ENCODE data around the gene SRGAP3.

The SRGAP3 gene

DNA sequence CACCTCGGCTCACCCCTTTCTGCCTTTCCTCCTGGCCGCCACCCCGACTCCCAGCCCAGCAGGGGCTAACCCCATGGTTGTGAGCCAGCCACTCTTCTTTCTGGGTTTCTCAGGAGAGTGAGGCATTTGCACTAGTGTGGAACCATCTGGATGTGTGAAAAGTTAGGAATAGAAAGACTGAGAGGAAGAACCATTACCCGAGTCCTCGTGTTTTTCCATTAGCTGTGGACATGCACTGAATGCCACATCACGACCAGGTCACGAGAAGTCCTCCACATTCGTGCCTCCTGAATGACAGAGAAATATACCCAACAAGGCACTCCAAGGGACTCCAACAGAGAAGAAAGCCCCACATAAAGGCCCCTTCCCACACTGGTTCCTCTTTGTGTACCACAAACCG lies 268.1 kb downstream of the SRGAP3 start:
- no peaks in the 10 kb centered on the region for H4K20me1 ChIP-seq (ENCODE audit: insufficient read depth, low read length)

DNA sequence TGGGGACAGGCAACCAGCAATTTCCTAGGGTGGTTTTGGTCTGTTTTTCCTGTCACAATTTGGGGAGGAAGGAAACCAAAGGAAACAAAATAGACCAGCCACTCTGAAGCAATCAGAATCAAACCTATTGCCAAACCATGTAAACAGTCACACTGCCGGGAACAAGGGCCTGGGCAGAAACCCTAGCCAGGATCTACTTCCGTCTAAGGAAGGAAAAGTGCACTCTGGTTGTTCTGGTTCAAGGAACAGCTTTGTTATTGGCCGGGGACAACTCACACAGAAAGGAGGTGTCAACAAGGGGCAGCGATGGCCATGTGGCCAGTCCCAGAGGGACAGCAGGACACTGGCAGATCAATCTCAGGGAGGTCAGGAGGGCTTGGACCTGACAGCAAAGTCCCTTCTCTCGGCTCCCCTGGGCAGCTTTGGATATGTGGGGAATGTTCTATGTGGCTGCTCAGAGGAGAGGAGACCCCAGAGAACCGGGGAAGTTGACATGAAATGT lies 268.6 kb downstream of the SRGAP3 start:
- H3K9ac ChIP-seq (ENCODE audit: low read length), result no peak overlapping the region

More for the DNA sequence above, 268.1 kb downstream of the SRGAP3 start:
- Histone ChIP-seq H3K27me3 (ENCODE audit: insufficient read depth, low read length) (no peaks in the 10 kb centered on the region), H3K4me3 (ENCODE audit: low read depth, low read length, poor library complexity, severe bottlenecking) (no peak overlapping the region), H3K4me2 (ENCODE audit: low read length) (no peak overlapping the region), H2AFZ (ENCODE audit: low read length) (no peak overlapping the region), H3K9me2 (ENCODE audit: low read depth, low read length) (no peaks in the 10 kb centered on the region), H3K4me1 (ENCODE audit: insufficient read depth, low read length, severe bottlenecking) (no peaks in the 10 kb centered on the region), H3K79me2 (ENCODE audit: insufficient read depth, low read length) (no peaks in the 10 kb centered on the region), H3K27ac (ENCODE audit: low read depth, low read length, poor library complexity, severe bottlenecking) (no peak overlapping the region), H3K9me3 (ENCODE audit: low read length) (no peaks in the 10 kb centered on the region), H3K36me3 (ENCODE audit: insufficient read depth, low read length) (no peaks in the 10 kb centered on the region), H3F3A (ENCODE audit: insufficient read depth, low read length) (no peaks in the 10 kb centered on the region), H3K9ac (ENCODE audit: low read length) (no peak overlapping the region)
- TF ChIP-seq, protein P1, sequence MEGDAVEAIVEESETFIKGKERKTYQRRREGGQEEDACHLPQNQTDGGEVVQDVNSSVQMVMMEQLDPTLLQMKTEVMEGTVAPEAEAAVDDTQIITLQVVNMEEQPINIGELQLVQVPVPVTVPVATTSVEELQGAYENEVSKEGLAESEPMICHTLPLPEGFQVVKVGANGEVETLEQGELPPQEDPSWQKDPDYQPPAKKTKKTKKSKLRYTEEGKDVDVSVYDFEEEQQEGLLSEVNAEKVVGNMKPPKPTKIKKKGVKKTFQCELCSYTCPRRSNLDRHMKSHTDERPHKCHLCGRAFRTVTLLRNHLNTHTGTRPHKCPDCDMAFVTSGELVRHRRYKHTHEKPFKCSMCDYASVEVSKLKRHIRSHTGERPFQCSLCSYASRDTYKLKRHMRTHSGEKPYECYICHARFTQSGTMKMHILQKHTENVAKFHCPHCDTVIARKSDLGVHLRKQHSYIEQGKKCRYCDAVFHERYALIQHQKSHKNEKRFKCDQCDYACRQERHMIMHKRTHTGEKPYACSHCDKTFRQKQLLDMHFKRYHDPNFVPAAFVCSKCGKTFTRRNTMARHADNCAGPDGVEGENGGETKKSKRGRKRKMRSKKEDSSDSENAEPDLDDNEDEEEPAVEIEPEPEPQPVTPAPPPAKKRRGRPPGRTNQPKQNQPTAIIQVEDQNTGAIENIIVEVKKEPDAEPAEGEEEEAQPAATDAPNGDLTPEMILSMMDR (IDR thresholded peaks at IDR 0.05; ENCODE audit: low read length), result no peak
- no peak for TF ChIP-seq EZH2 (IDR thresholded peaks at IDR 0.05; ENCODE audit: borderline replicate concordance, low read length)

DNA sequence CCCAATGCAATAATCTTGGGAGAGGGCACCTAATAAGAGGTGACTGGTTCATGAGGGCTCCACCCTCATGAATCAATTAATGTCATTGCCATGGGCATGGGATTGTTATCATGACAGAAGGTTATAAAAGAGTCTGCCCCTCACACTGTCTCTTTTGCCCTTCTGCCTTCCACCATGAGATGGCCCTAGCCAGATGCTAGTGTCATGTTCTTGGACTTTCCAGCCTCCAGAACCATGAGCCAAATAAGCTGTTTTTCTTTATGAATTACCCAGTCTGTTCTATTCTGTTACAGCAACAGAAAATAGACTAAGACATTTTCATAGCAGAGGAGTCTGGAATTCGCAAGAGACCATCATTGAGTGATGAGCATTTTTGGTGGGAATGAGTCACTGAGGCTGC lies 270.2 kb downstream of the SRGAP3 start:
- H3K9ac ChIP-seq (ENCODE audit: low read length), result no peak overlapping the region
- H3K4me3 ChIP-seq (ENCODE audit: low read depth, low read length, poor library complexity, severe bottlenecking), result no peak overlapping the region
- H3F3A ChIP-seq (ENCODE audit: insufficient read depth, low read length), result no peaks in the 10 kb centered on the region
- no peaks in the 10 kb centered on the region for H3K9me2 ChIP-seq (ENCODE audit: low read depth, low read length)
- H3K9me3 ChIP-seq (ENCODE audit: low read length), result no peaks in the 10 kb centered on the region
- TF ChIP-seq, protein P1 (IDR thresholded peaks at IDR 0.05; ENCODE audit: low read length), result no peak
- TF ChIP-seq EZH2 (IDR thresholded peaks at IDR 0.05; ENCODE audit: borderline replicate concordance, low read length), result no peak
- no peaks in the 10 kb centered on the region for H3K27me3 ChIP-seq (ENCODE audit: insufficient read depth, low read length)
- no peaks in the 10 kb centered on the region for H4K20me1 ChIP-seq (ENCODE audit: insufficient read depth, low read length)
- no peaks in the 10 kb centered on the region for H3K79me2 ChIP-seq (ENCODE audit: insufficient read depth, low read length)
- H3K36me3 ChIP-seq (ENCODE audit: insufficient read depth, low read length), result no peaks in the 10 kb centered on the region
- H3K27ac ChIP-seq (ENCODE audit: low read depth, low read length, poor library complexity, severe bottlenecking), result no peak overlapping the region
- H3K4me2 ChIP-seq (ENCODE audit: low read length), result no peak overlapping the region
- no peaks in the 10 kb centered on the region for H3K4me1 ChIP-seq (ENCODE audit: insufficient read depth, low read length, severe bottlenecking)
- H2AFZ ChIP-seq (ENCODE audit: low read length), result no peak overlapping the region

More for the DNA sequence above, 268.6 kb downstream of the SRGAP3 start:
- H2AFZ ChIP-seq (ENCODE audit: low read length), result no peak overlapping the region
- H3K27me3 ChIP-seq (ENCODE audit: insufficient read depth, low read length), result no peaks in the 10 kb centered on the region
- no peak overlapping the region for H3K4me2 ChIP-seq (ENCODE audit: low read length)
- no peaks in the 10 kb centered on the region for H3K36me3 ChIP-seq (ENCODE audit: insufficient read depth, low read length)
- no peaks in the 10 kb centered on the region for H3K9me3 ChIP-seq (ENCODE audit: low read length)
- no peaks in the 10 kb centered on the region for H3K4me1 ChIP-seq (ENCODE audit: insufficient read depth, low read length, severe bottlenecking)
- H3K79me2 ChIP-seq (ENCODE audit: insufficient read depth, low read length), result no peaks in the 10 kb centered on the region
- H3K4me3 ChIP-seq (ENCODE audit: low read depth, low read length, poor library complexity, severe bottlenecking), result no peak overlapping the region
- H3F3A ChIP-seq (ENCODE audit: insufficient read depth, low read length), result no peaks in the 10 kb centered on the region
- H3K27ac ChIP-seq (ENCODE audit: low read depth, low read length, poor library complexity, severe bottlenecking), result no peak overlapping the region
- H3K9me2 ChIP-seq (ENCODE audit: low read depth, low read length), result no peaks in the 10 kb centered on the region
- no peak for TF ChIP-seq EZH2 (IDR thresholded peaks at IDR 0.05; ENCODE audit: borderline replicate concordance, low read length)
- TF ChIP-seq, protein P1 (IDR thresholded peaks at IDR 0.05; ENCODE audit: low read length), result no peak
- no peaks in the 10 kb centered on the region for H4K20me1 ChIP-seq (ENCODE audit: insufficient read depth, low read length)
